H1 (cell line): Measurements from ENCODE around the gene IL7R. TPM values are rescaled to one million over a fixed set of nuclear protein-coding genes. Genes with fewer than 3 reads are reported as not detected.

Experiments
- CTCF ChIA-PET: fragments of 300-600 bp; sonication (Branson Sonifier 250); formaldehyde crosslinking; loops from one replicate; lab custom pipeline; 2021; ENCODE audit not compliant: partially characterized antibody; lab: Charles Lee
- POLR2A ChIA-PET: fragments of 300-600 bp; sonication (Branson Sonifier 250); formaldehyde crosslinking; loops from one replicate; lab custom pipeline; 2021; ENCODE audit warnings: inconsistent platforms; ENCODE audit not compliant: partially characterized antibody; lab: Charles Lee
- DNase-seq, 2 experiments: peaks; one replicate each; pipeline versions ENCODE4 v3.0.0 to v3.0.0-alpha.2; 2010 to 2022; ENCODE audit warnings: low spot score in 2 of 2, low read depth in 1 of 2, mixed read lengths in 1 of 2
- FAIRE-seq: peaks from 2 replicates; lab custom pipeline; 2011; peaks lifted over from hg19 to GRCh38; lab: Jason Lieb, UNC
- H2AFZ ChIP-seq: 2 replicates; pipeline ENCODE4 v1.8.1; 2012; ENCODE audit warnings: low read length, inconsistent platforms
- H2AK5ac ChIP-seq: 2 replicates; pipeline ENCODE4 v1.6.1; 2013; ENCODE audit warnings: low read depth, low read length
- H2BK120ac ChIP-seq: replicated peaks from 2 replicates; pipeline ENCODE3; 2013; ENCODE audit warnings: low read depth, low read length, inconsistent platforms
- H2BK12ac ChIP-seq: 2 replicates; pipeline ENCODE4 v1.6.1; 2013; ENCODE audit warnings: low read depth, low read length
- H2BK15ac ChIP-seq: 2 replicates; pipeline ENCODE4 v1.6.1; 2013; ENCODE audit warnings: low read length
- H2BK20ac ChIP-seq: 2 replicates; pipeline ENCODE4 v1.6.1; 2013; ENCODE audit warnings: low read length
- H2BK5ac ChIP-seq: 2 replicates; pipeline ENCODE4 v1.6.1; 2013; ENCODE audit warnings: low read depth, low read length
- H3K14ac ChIP-seq: 2 replicates; pipeline ENCODE4 v1.6.1; 2013; ENCODE audit warnings: inconsistent platforms; ENCODE audit not compliant: insufficient read length
- H3K18ac ChIP-seq: 2 replicates; pipeline ENCODE4 v1.6.1; 2013; ENCODE audit warnings: low read length; ENCODE audit errors: extremely low read depth
- H3K23ac ChIP-seq: 2 replicates; pipeline ENCODE4 v1.6.1; 2013; ENCODE audit warnings: inconsistent platforms; ENCODE audit not compliant: insufficient read length
- H3K23me2 ChIP-seq: 2 replicates; pipeline ENCODE4 v1.6.1; 2013; ENCODE audit warnings: low read depth, low read length
- H3K27ac ChIP-seq: 2 replicates; pipeline ENCODE4 v1.6.1; 2011; ENCODE audit warnings: low read depth, low read length, inconsistent platforms
- H3K27me3 ChIP-seq, 4 experiments: replicated peaks in 1 of 4; 1 replicate in 1 of 4; 2 replicates in 3 of 4; pipeline versions ENCODE4 v1.6.1 to v1.8.1; 2011 to 2013; ENCODE audit warnings: low read length in 3 of 4, mild to moderate bottlenecking in 3 of 4, inconsistent platforms in 2 of 4, mixed read lengths in 2 of 4, moderate library complexity in 1 of 4; ENCODE audit not compliant: control insufficient read depth in 3 of 4, insufficient read depth in 3 of 4; ENCODE audit errors: extremely low read depth in 1 of 4
- H3K36me3 ChIP-seq, 4 experiments: 2 replicates each; pipeline versions ENCODE4 v1.6.1 to v1.8.1; 2011 to 2013; ENCODE audit warnings: mild to moderate bottlenecking in 4 of 4, low read length in 3 of 4, moderate library complexity in 2 of 4, control low read depth in 1 of 4, inconsistent platforms in 1 of 4; ENCODE audit not compliant: insufficient read depth in 4 of 4, control insufficient read depth in 2 of 4
- H3K4ac ChIP-seq: replicated peaks from 2 replicates; pipeline ENCODE3; 2013; ENCODE audit warnings: low read length, low read depth, mixed read lengths, inconsistent platforms; ENCODE audit not compliant: insufficient read length
- H3K4me1 ChIP-seq, 4 experiments: replicated peaks in 1 of 4; 1 replicate in 1 of 4; 2 replicates in 3 of 4; pipeline versions ENCODE4 v1.6.1 to v1.8.1; 2011 to 2013; ENCODE audit warnings: low read length in 3 of 4, inconsistent platforms in 2 of 4, mixed read lengths in 1 of 4; ENCODE audit not compliant: insufficient read depth in 4 of 4, control insufficient read depth in 3 of 4
- H3K4me2 ChIP-seq, 2 experiments: 2 replicates each; pipeline versions ENCODE4 v1.6.1 to v1.8.1; 2011 to 2013; ENCODE audit warnings: low read depth in 2 of 2, low read length in 2 of 2, control low read depth in 1 of 2, inconsistent platforms in 1 of 2, mild to moderate bottlenecking in 1 of 2; ENCODE audit not compliant: insufficient read depth in 1 of 2
- H3K4me3 ChIP-seq, 4 experiments: fragments of 200-600, 300-600 bp in 1 of 4; sonication (generic), shearing (Covaris generic), sonication (Bioruptor Twin) in 1 of 4; 2 replicates each; pipeline versions ENCODE4 v1.5.1 to v1.8.1; 2011 to 2016; ENCODE audit warnings: low read length in 4 of 4, low read depth in 3 of 4, control low read depth in 2 of 4, inconsistent platforms in 2 of 4, mild to moderate bottlenecking in 2 of 4, mixed read lengths in 1 of 4, moderate library complexity in 1 of 4; ENCODE audit not compliant: insufficient read depth in 2 of 4; ENCODE audit errors: extremely low read depth in 1 of 4
- H3K56ac ChIP-seq: replicated peaks from 2 replicates; pipeline ENCODE3; 2013; ENCODE audit warnings: low read depth, mild to moderate bottlenecking, mixed read lengths, low read length, inconsistent platforms; ENCODE audit not compliant: insufficient read length
- H3K79me1 ChIP-seq: 2 replicates; pipeline ENCODE4 v1.6.1; 2013; ENCODE audit warnings: low read depth, low read length, control low read depth
- H3K79me2 ChIP-seq, 2 experiments: 2 replicates each; pipeline versions ENCODE4 v1.6.1 to v1.8.1; 2012 to 2013; ENCODE audit warnings: low read length in 2 of 2, mild to moderate bottlenecking in 2 of 2, inconsistent platforms in 1 of 2; ENCODE audit not compliant: insufficient read depth in 2 of 2, control insufficient read depth in 1 of 2
- H3K9ac ChIP-seq, 4 experiments: replicated peaks in 1 of 4; 1 replicate in 1 of 4; 2 replicates in 3 of 4; pipeline versions ENCODE4 v1.6.1 to v1.8.1; 2011 to 2013; ENCODE audit warnings: low read depth in 3 of 4, low read length in 3 of 4, control low read depth in 2 of 4, mild to moderate bottlenecking in 2 of 4, moderate library complexity in 2 of 4, inconsistent platforms in 1 of 4; ENCODE audit errors: extremely low read depth in 1 of 4
- H3K9me3 ChIP-seq, 2 experiments: 2 replicates each; pipeline versions ENCODE4 v1.6.1 to v1.8.1; 2012 to 2013; ENCODE audit warnings: mild to moderate bottlenecking in 2 of 2, moderate library complexity in 2 of 2, control low read depth in 1 of 2, inconsistent platforms in 1 of 2, low read depth in 1 of 2, low read length in 1 of 2, mixed read lengths in 1 of 2; ENCODE audit not compliant: insufficient read depth in 2 of 2
- H4K20me1 ChIP-seq, 2 experiments: replicated peaks in 1 of 2; 2 replicates each; pipeline versions ENCODE3 to v1.8.1; 2011 to 2013; ENCODE audit warnings: inconsistent platforms in 2 of 2, low read length in 2 of 2, mild to moderate bottlenecking in 1 of 2; ENCODE audit not compliant: insufficient read depth in 2 of 2, control insufficient read depth in 1 of 2
- H4K5ac ChIP-seq: 2 replicates; pipeline ENCODE4 v1.6.1; 2013; ENCODE audit warnings: low read length, low read depth, mixed read lengths, inconsistent platforms; ENCODE audit not compliant: insufficient read length
- H4K8ac ChIP-seq: 2 replicates; pipeline ENCODE4 v1.8.0; 2013; ENCODE audit warnings: mild to moderate bottlenecking, moderate library complexity, low read length, inconsistent platforms; ENCODE audit not compliant: insufficient read depth; ENCODE audit errors: extremely low read depth
- H4K91ac ChIP-seq: replicated peaks from 2 replicates; pipeline ENCODE3; 2013; ENCODE audit warnings: low read length, mixed read lengths, inconsistent platforms; ENCODE audit not compliant: insufficient read length
- BRCA1 ChIP-seq: IDR thresholded peaks from 2 replicates; pipeline ENCODE4 v1.6.1; 2012; ENCODE audit warnings: low read depth, low read length, improper control_type of control experiment
- CHD1 ChIP-seq: IDR thresholded peaks from 2 replicates; pipeline ENCODE4 v1.6.1; 2012; ENCODE audit warnings: low read depth, low read length, improper control_type of control experiment
- EGR1 ChIP-seq: IDR thresholded peaks from 2 replicates; pipeline ENCODE4 v1.6.1; 2011; ENCODE audit warnings: low read depth, low read length, borderline replicate concordance
- HDAC2 ChIP-seq, 2 experiments: fragments of 300-600 bp in 1 of 2; sonication (generic) in 1 of 2; IDR thresholded peaks; 2 replicates each; pipeline ENCODE4 v1.6.1; 2011 to 2012; ENCODE audit warnings: low read depth in 2 of 2, low read length in 2 of 2, mild to moderate bottlenecking in 2 of 2, moderate library complexity in 2 of 2, borderline replicate concordance in 1 of 2, inconsistent platforms in 1 of 2
- JUN ChIP-seq: IDR thresholded peaks from 2 replicates; pipeline ENCODE4 v1.6.1; 2011; ENCODE audit warnings: low read depth, mild to moderate bottlenecking, improper control_type of control experiment, low read length
- POLR2A ChIP-seq, 2 experiments: IDR thresholded peaks; 1 replicate in 1 of 2; 2 replicates in 1 of 2; pipeline ENCODE4 v1.6.1; 2011; ENCODE audit warnings: low read depth in 2 of 2, low read length in 2 of 2, mild to moderate bottlenecking in 2 of 2; ENCODE audit errors: control extremely low read depth in 1 of 2
- RAD21 ChIP-seq, 2 experiments: IDR thresholded peaks in 1 of 2; conservative IDR thresholded peaks in 1 of 2; 2 replicates each; pipeline ENCODE4 v1.6.1; 2011; ENCODE audit warnings: low read depth in 2 of 2, low read length in 2 of 2, improper control_type of control experiment in 1 of 2, inconsistent platforms in 1 of 2, mild to moderate bottlenecking in 1 of 2, moderate library complexity in 1 of 2
- WGBS, 2 experiments: shearing (Covaris generic) in 1 of 2; methylation state at CpG; one replicate each; pipeline versions ENCODE4 v1.1.6 to v1.1.7; 2013 to 2015; ENCODE audit warnings: low lambda C conversion rate in 2 of 2, mixed read lengths in 2 of 2, inconsistent platforms in 1 of 2, low coverage in 1 of 2, missing lambda C conversion rate in 1 of 2; ENCODE audit not compliant: insufficient replicate concordance in 2 of 2, insufficient coverage in 1 of 2, insufficient read length in 1 of 2; ENCODE audit errors: extremely low coverage in 1 of 2, missing lambda C conversion rate in 1 of 2; 5-methylcytosine and 5-hydroxymethylcytosine counted together
- polyA plus RNA-seq, 7 experiments: library from polyadenylated mRNA; depleted of rRNA in 3 of 7; stranded (reverse) in 5 of 7; unstranded in 2 of 7; fragments of >200 nt in 5 of 7; fragments of 200-250 nt in 2 of 7; gene quantifications; 1 replicate in 5 of 7; 2 replicates in 1 of 7; 4 replicates in 1 of 7; pipeline versions ENCODE4 v1.2.1 to v1.2.3, GENCODE V29; 2011 to 2013; ENCODE audit warnings: missing spikeins in 2 of 7, mixed read lengths in 2 of 7
- total RNA-seq: library from RNA; stranded (reverse); fragmentation: NEBNext Ultra II Directional; extraction: Animal tissue kit (Norgen Biotek cat#: 25700); gene quantifications from 2 replicates; pipeline ENCODE4 v1.2.1, GENCODE V29; 2021
- TF ChIP-seq, protein P1 (sequence below), 3 experiments: IDR thresholded peaks; 1 replicate in 2 of 3; 2 replicates in 1 of 3; pipeline versions ENCODE4 v1.5.1 to v1.6.1; 2011; ENCODE audit warnings: low read length in 3 of 3, mild to moderate bottlenecking in 3 of 3, inconsistent platforms in 2 of 3, low read depth in 1 of 3, moderate library complexity in 1 of 3; ENCODE audit not compliant: insufficient read depth in 1 of 3; ENCODE audit errors: control extremely low read depth in 1 of 3

IL7R gene
- total and polyA plus RNA-seq, 2 of the 8 experiments (the other 6 are each of a cell fraction or from before 2014, with no cell fraction given), result not detected

DNA sequence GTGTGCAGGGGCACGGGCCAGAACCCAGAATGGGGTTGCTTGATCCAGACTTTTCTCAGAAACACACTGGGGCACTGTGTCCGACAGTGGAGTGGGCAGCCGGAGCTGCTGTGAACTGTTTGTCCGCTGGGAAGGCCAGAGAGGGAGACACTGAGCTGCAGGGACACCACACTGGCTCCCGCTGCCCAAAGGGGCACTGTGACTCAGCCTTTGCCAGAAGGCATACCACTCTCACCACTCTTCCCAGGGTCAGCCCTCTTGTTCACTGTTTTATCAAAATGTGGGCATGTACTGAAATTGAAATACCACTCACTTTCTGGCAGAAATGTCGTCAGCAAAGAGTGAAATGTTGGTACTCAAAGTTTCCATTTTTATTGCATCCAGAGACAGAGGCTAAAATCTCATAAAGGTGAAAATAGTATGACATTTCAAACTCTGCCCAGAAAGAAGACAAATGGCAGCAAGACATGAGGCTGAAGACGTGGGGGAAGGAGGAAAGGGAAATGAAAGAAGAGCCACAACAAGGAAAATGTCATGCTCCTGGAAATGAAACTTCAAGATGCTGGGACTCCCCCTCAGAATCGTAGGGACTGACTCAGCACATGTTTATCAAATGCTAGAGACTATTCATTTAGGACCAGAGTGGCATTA is 4.5 kb upstream of the IL7R start:
- POLR2A ChIA-PET, result no interaction called here
- Histone ChIP-seq H2AFZ (no peak overlapping the region), H3K4me3 (no peak overlapping the region)
- TF ChIP-seq RAD21 (IDR thresholded peaks at IDR 0.05 in 1 of 2, conservative IDR thresholded peaks at IDR 0.05 in 1 of 2; ENCODE audit: low read depth in 2 of 2, low read length in 2 of 2) (0 out of 4 replicates have a peak, but pooled peaks have one; percentile 7 to 24), BRCA1 (no peak), EGR1 (no peak), JUN (no peak), HDAC2 (IDR thresholded peaks at IDR 0.05; ENCODE audit: borderline replicate concordance in 1 of 2, low read depth in 2 of 2, low read length in 2 of 2) (no peak), POLR2A (IDR thresholded peaks at IDR 0.05; ENCODE audit: control extremely low read depth in 1 of 2, low read depth in 2 of 2, low read length in 2 of 2) (no peak), CHD1 (no peak)
- TF ChIP-seq, protein P1, sequence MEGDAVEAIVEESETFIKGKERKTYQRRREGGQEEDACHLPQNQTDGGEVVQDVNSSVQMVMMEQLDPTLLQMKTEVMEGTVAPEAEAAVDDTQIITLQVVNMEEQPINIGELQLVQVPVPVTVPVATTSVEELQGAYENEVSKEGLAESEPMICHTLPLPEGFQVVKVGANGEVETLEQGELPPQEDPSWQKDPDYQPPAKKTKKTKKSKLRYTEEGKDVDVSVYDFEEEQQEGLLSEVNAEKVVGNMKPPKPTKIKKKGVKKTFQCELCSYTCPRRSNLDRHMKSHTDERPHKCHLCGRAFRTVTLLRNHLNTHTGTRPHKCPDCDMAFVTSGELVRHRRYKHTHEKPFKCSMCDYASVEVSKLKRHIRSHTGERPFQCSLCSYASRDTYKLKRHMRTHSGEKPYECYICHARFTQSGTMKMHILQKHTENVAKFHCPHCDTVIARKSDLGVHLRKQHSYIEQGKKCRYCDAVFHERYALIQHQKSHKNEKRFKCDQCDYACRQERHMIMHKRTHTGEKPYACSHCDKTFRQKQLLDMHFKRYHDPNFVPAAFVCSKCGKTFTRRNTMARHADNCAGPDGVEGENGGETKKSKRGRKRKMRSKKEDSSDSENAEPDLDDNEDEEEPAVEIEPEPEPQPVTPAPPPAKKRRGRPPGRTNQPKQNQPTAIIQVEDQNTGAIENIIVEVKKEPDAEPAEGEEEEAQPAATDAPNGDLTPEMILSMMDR (IDR thresholded peaks at IDR 0.05; ENCODE audit: control extremely low read depth in 1 of 3, insufficient read depth in 1 of 3, low read depth in 1 of 3, low read length in 3 of 3), result peak; percentile 28 to 42 (median 38); a peak in 3 of 4 replicates

More for the DNA sequence above, 4.5 kb upstream of the IL7R start:
- DNase-seq (no peak), FAIRE-seq (no peak)
- no peak overlapping the region for H3K4me2 ChIP-seq
- H2BK20ac ChIP-seq, result no peak overlapping the region
- 90% methylated on average over 8 of the region's 8 CpGs; no CpG with 5 or more reads in 1 of the 2 experiments for WGBS, 2 experiments
- H4K91ac ChIP-seq, result no peak overlapping the region
- no peaks in the 10 kb centered on the region for H3K79me2 ChIP-seq
- no peak overlapping the region for H3K4ac ChIP-seq
- no peaks in the 10 kb centered on the region for H3K23me2 ChIP-seq
- H3K56ac ChIP-seq, result no peak overlapping the region
- CTCF ChIA-PET, result interaction anchor here (1.2 kb wide), 1 partner anchor 10 kb away, joined by 3 read pairs; no protein-coding TSS in a partner anchor
- H4K20me1 ChIP-seq, result no peaks in the 10 kb centered on the region
- H3K27ac ChIP-seq, result no peak overlapping the region
- no peak overlapping the region for H4K8ac ChIP-seq
- H2BK5ac ChIP-seq, result no peak overlapping the region
- H2BK12ac ChIP-seq, result no peak overlapping the region
- no peak overlapping the region for H4K5ac ChIP-seq
- no peak overlapping the region for H2BK120ac ChIP-seq
- no peak overlapping the region for H2AK5ac ChIP-seq
- H3K36me3 ChIP-seq, result no peaks in the 10 kb centered on the region
- no peak overlapping the region for H3K14ac ChIP-seq
- H3K23ac ChIP-seq, result no peak overlapping the region
- no peak overlapping the region for H2BK15ac ChIP-seq
- H3K4me1 ChIP-seq, result no peaks in the 10 kb centered on the region
- no peak overlapping the region for H3K9ac ChIP-seq
- H3K18ac ChIP-seq, result no peak overlapping the region
- H3K79me1 ChIP-seq, result no peaks in the 10 kb centered on the region
- peaks cover 5 to 11% of the 10 kb centered on the region in 2 experiments; a peak in 3 of 4 replicates for H3K9me3 ChIP-seq
- H3K27me3 ChIP-seq, result no peaks in the 10 kb centered on the region
